GM19372 (cell line): ENCODE results near the gene UQCRC1.

Source experiments
- ATAC-seq: cut with Tn5 transposase; IDR thresholded peaks from one replicate; pipeline ENCODE4 v1.9.1; 2021; ENCODE audit warnings: mild to moderate bottlenecking, low read depth, moderate library complexity; ENCODE audit not compliant: unreplicated experiment

The UQCRC1 gene

DNA sequence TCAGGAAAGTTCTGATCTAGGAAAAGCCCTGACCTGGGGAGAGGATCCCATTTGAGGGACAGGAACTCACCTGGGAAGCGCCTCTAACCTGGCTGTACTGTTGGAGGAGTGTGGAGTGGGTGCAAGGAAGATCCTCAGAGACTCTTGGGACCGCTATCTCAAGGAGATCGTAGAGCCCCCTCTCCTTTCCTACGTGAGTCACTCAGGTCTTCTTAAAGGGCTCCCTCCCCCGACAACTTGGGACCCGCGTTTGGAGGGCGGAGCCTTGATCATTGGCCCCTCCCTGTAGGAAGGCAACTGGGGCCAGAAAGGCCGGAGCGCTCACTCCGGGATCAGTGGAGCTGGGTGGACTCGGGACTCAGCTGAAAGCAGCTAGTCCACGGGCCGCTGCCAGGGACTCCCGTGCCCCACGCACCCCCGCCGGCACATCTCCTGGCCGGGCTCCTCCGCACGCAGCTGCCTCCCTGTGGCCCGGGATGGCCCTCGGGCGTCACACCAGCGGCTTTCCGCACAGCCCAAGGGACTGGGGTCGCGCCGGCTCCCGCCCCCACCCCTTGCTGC lies 25.3 kb upstream of the UQCRC1 start:
- no peak for ATAC-seq

DNA sequence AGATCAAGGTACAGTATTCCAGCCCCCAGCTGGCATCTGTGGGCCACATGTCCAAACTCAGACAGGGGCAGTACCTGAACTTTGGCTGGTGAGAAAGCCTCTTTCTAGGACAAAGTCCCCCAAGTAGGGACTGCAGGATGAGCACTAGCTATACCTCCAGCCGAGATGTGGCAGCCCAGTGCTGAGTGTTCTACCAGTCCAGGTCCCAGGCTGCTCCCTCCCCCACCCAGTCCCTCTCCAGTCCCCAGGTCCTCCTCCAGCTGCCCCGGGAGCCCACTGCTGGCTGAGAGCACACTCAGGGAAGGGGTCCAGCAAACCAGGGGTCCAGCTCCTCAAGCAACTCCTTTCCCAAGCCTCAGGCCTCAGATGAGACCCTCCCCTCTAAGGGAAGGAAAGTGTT lies 24.3 kb upstream of the UQCRC1 start:
- no peak for ATAC-seq

DNA sequence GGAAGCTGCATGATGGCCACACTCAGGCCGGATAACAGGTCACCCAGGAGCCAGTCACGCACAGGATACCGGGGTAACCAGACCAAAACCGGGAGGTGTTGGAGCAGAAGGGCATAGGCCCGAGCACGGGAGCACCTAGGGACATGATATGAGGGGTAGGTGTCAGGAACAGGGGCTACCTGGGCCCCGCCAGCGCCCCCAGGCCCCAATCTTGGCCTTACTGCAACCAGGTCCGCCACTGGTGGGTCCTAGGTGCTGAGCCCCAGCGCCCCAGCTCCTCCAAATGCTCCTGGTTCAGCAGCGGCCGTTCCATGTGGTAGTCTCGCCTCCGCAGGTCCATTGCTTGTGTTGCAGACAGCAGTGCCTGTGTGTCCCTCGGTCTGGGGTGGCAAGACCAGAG lies 23.8 kb upstream of the UQCRC1 start:
- no peak for ATAC-seq

DNA sequence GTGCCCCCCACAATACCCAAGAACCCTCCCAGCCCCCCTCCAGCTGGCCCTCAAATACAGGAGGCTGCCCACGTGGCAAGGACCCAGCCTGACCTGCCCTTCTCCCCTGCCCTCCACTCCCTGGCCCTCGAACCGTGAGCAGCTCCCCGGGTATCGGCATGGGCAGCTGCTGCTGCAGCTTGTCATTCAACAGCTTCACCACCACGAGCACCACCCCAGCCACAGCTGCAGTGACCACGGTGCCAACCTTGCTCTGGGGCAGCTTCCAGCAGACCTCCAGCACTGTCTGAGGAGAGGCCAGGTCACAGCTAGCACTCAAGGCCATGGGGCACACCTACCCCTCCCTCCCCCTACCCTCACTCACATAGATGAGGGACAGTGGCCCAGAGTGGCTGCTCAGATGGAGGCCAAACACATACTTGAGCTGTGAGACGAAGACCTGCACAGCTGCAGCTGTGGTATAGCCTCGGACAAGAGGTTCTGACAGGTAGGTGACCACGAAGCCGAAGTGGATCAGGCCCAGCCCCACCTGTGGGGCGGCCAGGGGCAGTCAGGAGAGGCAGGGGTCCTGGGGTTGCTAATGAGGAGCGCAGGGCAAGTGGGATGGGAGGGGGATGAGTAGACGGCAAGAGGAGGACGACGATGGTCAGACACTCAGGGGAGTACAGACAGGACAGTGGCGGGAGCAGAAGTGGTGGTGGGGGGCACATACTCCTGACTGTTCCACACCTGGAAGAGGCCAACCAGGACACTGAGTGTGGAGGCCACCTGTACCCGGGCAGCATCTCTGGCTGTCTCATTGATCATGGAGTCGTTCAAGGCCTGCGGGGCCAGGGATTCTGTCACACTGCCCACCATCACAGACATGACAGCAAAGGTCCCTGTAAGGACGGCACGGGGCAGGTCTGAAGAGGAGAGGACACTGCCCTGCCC lies 22.3 kb upstream of the UQCRC1 start:
- no peak for ATAC-seq

DNA sequence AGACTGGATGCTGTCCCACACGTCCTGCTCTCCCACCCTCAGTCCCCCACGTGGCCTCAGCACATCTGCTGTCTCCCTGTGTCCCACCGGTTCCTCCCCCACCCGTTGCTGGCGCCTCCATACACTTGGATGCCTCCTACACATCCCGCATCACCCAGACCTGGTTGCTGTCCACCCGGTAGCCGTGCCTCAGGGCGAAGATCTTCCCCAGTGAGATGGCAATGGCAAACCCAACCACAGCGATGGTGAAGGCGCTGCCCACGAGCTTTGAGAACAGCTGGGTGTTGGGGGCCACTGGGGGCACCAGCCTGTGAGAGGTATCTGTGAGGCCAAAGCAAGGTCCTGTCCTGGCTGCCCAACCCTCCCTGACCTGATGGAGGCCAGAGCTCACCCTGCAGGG lies 21.4 kb upstream of the UQCRC1 start:
- no peak for ATAC-seq

DNA sequence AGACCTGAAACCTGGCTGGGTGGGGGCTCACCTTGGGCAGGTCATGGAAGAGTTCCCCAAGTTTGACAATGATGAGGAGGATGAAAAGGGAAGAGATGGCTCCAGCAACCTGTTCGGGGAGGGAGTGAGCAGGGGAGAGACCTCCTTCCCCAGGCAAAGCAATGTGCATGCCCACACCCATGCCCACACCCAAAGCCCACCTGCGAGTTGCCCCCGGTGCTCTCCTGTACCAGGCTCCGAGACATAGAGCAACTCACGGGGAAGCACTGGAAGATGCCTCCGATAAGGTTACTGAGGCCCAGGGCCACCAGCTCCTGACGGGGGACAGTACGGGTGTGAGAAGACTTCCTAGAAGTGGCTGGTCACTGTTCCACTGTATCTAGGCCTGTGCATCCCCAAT lies 21.0 kb upstream of the UQCRC1 start:
- ATAC-seq = no peak

DNA sequence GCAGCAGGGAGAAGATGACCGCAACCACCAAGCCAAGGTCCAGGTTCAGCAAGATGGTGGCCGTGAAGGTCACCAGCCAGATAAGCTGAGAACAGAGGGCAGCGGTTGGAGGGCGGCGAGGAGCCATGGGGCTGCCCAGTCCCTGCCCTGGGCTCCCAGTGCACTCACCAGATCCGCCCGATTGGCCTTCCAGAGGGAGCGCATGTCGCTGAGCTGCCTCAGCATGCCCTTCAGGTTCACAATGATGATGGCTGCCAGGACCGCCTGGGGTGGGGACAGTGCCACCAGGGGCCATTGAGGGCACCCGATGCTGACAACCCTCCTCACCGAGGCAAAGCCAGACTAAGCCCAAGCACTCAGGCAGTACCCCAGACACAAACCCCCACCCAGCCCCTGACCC lies 20.4 kb upstream of the UQCRC1 start:
- ATAC-seq = no peak

DNA sequence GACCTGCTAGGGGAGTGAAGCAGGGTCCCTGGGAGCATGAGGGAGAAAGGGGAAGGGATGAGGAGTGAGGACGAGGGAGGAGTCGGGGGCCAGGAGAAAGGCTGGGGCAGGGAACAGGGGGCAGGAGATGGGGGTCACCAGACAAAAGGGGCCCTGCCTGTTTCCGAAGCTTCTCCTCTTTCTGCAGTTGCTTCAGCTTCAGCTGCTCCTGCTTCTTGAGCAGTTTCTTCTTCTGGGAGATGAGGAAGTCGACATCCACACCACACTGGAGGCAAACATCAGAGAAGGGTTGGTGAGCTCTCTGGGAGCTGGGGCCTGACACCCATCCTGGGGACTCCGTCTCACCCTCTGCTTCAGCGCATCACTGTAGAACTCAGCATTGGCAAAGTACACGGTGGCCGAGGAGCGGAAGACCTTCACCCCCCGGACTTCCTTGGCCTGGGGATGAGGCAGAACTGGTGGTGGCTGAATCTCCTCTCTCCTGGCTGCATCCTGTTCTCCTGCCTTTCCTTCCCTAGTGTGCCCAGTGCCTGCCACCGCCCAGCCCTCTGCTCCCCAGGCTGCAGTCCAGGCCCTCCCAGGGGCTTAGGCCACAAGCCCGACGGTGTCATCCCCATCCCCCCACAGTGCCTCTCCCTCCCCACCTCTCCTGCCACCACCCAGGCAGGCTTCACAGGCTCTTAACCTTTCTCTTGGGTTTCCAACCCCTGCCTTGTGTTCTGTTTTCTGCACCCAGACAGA lies 19.0 kb upstream of the UQCRC1 start:
- ATAC-seq = no peak

DNA sequence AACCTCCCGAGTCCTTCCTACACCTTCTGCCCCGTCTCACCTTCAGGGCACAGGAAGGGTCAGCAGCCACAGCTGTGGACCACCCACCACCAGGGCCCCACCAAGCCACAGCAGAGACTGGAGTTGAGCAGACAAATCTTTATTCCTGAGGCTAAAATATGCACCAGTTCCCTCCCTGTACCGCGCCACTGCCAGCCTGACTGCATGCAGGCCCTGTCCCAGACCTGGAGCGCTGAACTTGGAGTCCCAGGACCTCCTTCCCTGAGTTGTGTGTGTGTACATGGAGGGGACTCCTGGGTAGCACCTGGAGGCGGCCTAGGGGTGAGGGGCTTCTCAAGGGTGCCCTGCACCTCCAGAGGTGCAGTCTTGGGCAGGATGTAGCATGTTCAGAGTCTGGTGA lies 16.2 kb upstream of the UQCRC1 start:
- no peak for ATAC-seq

DNA sequence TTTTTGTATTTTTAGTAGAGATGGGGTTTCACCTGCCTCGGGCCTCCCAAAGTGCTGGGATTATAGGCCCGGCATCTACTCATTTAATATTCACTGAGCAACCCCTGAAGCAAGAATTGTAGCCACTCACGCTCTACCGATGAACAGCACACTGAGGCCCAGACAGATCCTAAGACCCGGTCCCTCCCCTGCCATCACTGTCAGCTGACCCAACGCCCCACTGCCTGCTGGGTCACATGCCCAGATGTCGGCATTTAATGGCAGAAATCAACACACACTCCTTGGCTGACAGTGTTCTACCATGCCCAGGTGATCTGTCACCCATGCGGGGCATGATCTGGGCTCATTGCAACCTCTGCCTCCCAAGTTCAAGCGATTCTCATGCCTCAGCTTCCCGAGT lies 15.3 kb upstream of the UQCRC1 start:
- ATAC-seq = no peak

DNA sequence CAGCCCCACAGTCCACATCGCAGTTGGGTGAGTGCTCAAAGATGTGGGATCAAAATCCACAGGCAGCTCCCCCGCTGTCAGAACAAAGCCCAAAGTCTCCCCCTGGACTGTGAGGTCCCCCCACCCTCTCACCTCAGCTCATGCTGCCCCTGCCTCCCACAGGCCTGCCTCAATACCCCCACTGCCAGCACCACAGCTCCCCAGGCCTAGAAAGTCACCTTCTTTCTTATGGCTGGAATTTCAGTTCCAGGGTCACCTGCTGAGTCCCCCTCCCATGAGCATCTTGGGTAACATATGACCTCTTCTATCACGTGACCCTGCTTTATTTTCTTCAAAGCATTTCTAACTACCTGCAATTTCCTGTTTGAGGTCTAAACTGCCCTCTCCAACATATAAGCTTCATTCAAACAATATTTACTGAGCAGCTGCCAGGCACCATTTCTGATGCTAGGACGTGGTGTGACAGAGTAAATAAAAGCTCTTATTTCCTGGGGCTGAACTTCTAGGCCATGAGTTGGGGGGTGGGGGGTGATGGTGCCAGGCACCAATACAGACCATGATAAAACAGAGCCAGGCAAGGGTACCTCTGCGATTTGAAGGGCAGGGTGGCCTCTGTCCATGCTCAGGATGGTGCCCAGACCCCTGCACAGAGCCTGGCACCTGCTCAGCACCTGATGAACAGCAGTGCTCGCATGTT lies 14.6 kb upstream of the UQCRC1 start:
- ATAC-seq = no peak

DNA sequence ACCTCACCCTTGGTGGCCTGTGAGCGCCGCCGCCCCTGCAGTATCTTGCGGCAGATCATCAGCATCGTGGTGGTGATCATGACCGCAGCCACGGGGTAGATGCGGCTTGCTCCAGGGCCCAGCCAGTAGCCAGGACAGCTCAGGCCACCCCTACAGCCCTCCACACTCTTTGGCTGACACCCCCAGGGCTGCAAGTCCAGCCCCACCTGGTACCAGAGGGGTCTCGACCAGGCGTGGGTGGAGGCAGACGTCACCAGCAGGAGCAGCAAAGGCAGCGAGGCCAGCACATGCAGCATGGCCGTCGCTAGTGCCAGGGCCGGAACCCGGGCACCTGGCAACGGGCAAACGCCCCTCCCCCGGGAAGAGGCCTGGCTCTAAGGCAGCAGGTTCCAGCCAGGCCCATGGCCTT lies 12.0 kb upstream of the UQCRC1 start, which contains the start of gene TMEM89:
TSS of gene TMEM89 (minus strand) at position 309 of the 409 bp plus-strand sequence. CDS start at position 296, 13 bp downstream.
- no peak for ATAC-seq

DNA sequence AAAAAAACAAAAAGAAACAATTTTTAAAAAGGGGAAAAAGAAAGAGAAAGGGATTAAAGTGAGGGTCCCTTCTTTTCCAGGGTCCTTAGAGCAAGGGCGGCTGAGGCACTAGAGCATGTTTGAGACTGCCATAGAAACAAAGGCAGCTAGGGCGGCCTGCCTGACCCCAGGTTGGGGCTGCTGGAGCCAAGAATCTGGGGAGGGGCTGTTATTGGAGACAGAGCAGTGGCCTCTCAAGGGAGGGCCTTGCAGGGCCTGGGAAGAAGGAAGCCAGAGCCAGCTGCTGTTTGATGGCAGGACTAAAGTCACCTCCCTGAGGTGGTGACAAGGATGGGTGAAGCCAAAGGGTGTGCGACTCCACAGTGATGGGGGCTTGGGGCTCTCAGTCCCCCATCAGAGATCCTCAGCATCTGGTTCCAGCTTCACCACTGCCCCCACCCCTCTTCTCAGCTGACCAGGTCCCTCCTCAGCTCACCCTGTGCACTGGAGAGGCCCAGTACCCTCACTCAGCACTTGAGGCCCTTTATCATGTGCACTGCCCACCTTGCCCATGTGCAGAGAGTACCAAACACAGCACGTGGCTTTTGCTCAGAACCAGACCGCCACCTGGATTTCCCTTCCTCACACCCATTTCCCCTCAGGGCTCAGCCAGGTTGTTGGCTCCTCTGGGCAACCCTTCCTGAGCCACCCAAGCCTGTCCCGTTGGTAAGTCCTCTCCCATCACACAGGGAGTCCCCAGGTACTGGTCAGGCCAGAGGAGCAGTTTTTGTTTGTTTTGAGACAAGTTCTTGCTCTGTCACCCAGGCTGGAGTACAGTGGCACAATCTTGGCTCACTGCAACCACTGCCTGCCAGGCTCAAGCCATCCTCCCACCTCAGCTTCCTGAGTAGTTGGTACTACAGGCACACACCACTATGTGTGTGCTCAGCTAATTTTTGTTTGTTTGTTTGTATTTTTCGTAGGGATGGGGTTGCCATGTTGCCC lies 10.4 kb upstream of the UQCRC1 start:
- no peak for ATAC-seq

DNA sequence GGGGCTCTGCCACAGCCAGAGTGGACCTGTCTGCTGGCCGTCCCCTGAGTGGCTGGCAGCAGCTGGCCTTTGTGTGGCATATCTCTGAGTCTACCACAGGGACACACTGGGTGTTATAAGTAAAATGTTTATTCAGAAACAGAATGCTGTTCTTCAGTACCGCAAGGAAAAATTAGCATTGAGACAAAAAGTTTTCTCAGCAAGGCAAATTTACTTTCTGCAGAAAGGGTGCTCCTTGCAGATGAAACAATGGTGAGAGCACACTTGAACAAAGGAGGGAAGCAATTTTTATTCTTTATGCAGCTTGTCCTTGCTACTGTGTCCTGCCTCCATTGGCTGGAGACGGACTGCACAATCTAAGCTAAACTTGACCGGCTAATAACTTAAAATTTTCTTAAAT lies 8.1 kb upstream of the UQCRC1 start:
- ATAC-seq = no peak

DNA sequence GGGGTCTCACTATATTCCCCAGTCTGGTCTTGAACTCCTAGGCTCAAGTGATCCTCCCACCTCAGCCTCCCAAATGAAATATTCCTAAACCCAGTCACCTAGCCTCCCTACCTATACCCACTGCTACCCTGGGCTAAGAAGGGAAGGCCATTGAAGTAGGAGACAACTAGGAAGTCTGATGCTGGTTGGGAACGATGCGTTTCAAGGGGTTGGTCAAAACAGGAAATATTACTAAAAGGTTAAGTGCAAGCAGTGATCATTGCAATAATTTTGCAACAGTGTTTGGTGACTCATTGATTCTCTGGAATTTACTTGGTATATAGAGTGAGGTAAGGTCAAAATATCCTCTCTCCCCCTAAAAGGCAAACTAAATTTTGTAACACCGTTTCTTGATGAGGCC lies 4.6 kb upstream of the UQCRC1 start:
- no peak for ATAC-seq

DNA sequence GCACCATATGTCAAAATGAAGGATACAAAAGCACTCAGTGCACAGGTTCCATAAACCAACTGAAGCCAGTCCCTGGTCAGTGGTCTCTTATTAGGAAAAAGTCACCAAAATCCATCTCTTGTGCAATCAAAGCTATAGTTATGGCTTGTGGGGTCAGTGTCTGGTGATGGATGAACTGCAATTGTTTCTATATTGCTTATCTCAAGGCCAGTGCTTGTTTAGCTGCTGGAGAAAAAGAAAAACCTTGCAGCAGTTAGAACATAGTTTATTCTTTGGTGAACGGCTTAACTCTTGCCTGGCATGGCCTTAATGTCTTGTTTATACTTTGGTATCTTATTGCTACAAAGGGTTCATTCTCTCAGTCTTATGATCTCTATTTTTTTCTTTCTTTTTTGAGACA lies 2.9 kb upstream of the UQCRC1 start:
- ATAC-seq = no peak

DNA sequence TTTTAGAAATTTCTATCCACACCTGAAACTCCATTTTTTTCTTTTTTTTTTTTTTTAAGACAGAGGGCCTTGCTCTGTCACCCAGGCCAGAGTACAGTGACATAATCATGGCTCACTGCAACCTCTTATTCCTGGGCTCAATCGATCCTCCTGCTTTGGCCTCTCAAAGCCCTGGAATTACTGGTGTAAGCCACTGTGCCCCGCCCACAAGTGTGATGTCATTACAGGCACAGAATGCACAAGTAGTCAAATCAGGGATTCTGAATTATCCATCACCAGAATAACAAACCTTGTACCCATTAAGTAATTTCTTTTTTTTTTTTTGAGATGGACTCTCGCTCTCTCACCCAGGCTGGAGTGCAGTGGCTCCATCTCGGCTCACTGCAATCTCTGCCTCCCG lies 1.9 kb downstream of the UQCRC1 start:
- ATAC-seq = no peak

DNA sequence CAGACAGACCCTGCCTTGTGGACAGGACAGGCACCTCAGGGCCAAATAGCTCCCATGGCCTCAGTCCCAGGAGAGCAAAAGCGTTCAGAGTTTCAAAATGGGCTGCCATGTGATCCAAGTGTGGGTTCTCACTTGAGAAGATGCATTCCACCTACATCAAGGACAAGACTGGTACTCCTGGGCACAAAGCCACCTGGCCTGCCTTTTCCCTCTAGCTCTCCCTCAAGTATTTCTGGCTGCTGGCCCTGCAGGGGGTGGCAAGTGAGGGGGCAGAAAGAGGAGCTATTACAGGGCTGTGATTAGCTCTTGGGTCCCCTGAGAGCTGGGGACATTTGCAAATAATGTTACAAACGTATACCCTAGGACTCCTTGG lies 7.8 kb downstream of the UQCRC1 start:
- no peak for ATAC-seq

DNA sequence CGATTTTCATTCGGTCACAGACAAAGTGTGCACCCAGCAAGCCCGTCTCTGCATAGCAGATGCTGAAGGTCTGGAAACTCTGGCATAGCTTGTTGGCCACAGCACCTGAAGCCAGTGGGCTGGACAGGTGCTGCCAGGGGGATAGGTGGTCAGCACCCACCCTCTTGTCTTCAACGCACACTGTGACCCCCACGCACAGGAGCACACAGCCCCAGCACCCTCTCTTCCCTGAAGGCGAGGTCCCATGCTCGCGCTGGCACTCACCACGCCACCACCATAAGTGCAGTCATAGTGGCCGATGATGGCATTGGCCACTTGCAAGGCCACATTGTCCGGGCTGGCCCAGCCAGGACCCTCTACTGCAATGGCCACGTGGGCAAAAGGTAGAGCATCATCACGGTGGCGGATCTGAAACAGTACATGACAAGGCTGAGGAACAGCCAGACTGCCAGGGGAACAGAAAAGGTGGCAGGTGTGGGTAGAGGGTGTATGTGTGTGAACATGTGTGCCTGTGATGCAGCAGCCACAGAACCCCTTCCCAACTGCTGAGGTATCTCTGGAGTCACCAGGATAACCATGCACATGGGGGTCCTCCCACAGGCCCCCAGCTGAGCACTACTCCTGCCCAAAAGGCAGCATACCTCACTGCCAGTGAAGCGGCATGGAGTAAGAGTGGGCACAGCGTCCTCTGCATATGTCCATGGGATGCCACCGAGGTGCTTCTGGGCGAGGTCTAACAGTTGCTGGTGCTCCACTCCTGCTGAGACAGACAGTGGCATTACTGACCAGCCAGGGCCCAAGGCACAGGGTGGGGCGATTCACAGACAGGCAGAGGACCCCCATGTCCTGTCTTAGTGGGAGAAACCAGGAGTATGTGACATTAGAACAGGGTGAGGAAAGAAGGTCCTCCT lies 8.5 kb downstream of the UQCRC1 start:
- ATAC-seq = no peak
